Fibroblast of the conjunctiva (primary cell): ENCODE results near the gene MMP25.
"Not testable (repeated sequence)": the region's sequence is repeated elsewhere in the genome, so short reads cannot be mapped to it uniquely, and the experiment has no call there.

Experiments used
- DNase-seq: peaks from one replicate; pipeline ENCODE4 v3.0.0-alpha.2; 2010; ENCODE audit warnings: low read depth

Gene MMP25

DNA sequence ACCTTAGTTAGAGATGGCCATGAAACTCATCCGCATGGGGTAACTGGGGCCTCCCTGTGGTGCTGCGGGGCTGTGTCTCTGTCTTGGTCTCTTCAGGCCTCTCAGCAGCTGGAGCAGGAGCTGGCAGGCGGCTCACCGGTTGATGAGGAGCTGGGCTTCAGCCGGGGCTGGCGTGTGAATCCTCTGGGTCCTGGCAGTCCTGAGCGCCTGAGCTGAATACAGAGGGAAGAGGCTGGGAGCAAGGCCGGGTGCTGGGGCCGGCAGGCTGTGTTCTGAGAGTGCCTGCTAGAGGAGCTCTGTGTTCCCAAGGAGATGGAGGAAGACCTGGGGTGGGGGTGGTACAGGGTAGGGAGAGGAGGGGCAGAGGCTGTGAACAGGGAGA is 9.4 kb downstream of the MMP25 start:
- DNase-seq = not testable (repeated sequence)

DNA sequence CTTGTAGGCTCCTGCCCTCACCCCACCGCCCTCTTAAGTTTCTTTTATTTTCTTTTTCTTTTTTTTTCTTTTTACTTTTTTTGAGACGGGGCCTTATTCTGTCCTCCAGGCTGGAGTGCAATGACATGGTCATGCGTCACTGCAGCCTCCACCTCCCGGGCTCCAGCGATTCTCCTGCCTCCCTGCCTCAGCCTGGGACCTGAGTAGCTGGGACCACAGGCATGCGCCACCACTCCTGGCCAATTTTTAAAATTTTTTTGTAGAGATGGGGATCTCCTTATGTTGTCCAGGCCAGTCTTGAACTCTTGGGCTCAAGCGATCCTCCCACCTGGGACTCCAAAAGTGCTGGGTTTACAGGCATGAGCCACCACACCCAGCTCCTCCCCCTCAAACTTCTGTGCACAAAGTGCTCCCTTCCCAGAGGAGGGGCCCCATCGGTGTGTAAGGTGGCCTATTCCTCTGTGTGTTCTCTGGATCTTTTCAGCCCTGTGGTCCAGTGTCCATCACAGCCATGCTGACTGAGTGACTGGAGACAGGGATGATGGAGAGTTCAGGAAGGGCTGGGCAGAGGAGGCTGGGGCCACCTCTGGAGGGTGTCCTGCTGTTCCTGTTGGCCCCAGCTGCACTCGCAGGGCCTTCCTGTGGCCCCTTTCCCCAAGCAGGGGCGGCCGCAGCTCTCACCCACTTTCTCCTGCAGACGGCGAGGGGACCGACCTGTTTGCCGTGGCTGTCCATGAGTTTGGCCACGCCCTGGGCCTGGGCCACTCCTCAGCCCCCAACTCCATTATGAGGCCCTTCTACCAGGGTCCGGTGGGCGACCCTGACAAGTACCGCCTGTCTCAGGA is 10.2 kb downstream of the MMP25 start:
- no peak for DNase-seq

DNA sequence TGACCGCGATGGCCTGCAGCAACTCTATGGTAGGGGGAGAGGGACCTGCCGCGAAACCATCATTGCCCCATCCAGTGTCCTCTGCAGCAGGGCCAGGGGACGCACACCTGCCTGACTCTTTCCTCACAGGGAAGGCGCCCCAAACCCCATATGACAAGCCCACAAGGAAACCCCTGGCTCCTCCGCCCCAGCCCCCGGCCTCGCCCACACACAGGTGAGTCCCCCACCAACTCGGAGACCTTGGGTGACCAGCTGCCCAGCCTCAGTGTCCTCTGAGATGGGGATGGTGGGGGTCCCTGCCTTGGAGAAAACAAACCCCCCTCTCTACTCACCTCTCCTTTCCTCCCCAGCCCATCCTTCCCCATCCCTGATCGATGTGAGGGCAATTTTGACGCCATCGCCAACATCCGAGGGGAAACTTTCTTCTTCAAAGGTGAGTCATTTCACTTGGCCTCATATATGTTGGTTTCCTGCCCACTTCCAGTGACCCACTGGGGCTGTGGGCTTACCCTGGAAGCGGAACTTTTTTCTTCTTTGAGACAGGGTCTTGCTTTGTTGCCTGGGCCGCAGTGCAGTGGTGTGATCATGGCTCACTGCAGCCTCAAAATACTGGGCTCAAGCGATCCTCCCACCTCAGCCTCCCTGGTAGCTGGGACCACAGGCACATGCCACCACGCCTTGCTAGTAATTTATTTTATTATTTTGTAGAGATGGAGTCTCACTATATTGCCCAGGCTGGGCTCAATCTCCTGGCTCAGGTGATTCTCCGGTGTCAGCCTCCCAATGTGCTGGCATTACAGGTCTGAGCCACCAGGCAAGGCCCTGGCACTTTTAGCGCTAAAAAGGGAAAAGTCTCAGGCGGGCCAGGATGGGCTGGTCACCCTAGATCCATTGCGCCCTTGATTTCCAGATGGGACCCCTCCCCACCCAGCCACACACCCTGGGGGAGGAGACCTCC is 11.1 kb downstream of the MMP25 start:
- no peak for DNase-seq

GRCh38 chr16:3058139-3059030 is 12.0 kb downstream of the MMP25 start:
- no peak for DNase-seq

GRCh38 chr16:3059041-3059722 is 12.8 kb downstream of the MMP25 start:
- DNase-seq = peak; percentile 48

GRCh38 chr16:3059723-3060242 is 13.4 kb downstream of the MMP25 start:
- no peak for DNase-seq

- no peak for DNase-seq
Measured at GRCh38 chr16:3060339-3061127, 14.2 kb downstream of the MMP25 start.

DNA sequence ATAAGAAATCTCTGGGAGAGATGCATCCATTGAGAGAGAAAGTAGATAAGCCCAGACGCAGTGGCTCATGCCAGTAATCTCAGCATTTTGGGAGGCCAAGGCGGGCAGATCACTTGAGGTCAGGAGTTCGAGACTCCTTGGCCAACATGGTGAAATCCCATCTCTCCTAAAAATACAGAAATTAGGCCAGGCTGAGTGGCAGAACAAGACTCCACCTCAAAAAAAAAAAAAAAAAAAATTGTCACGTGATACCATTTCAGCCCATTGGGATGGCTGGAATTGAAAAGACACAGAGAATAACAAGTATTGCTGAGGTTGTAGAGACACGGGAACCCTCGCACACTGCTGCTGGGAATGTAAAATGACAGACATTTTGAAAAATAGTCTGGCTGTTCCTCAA is 16.2 kb downstream of the MMP25 start:
- DNase-seq = no peak

DNA sequence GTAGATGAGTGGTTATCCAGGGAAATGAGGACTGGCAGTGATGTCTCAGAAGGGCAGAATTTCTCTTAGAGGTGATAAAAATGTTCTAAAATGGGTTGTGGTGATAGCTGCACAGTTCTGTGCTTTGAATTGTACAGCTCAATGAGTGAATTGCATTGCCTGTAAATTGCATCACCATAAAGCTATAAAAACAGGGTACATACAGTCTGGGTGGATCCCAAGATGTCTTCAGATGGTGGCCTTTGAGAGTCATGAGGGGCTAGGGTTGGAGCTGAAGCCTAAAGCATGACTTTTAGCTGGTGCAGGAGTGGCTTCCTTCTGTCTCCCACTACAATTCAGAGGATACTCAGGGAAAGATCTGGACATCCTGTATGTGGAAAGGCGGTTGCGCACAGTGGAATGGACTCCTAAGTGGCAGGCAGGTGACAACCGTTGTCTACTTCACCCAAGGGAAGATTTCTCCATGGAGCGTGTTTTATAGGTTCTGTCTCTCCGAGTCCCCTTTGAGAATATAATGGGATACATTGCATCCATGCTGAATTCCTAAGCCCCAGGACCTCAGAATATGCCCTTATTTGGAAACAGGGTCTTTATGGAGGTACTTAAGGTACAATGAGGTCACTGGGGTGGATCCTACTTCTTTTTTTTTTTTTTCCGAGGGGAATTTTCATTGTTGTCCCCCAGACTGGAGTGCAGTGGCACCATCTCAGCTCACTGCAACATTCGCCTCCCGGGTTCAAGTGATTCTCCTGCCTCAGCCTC is 17.4 kb downstream of the MMP25 start:
- no peak for DNase-seq

DNA sequence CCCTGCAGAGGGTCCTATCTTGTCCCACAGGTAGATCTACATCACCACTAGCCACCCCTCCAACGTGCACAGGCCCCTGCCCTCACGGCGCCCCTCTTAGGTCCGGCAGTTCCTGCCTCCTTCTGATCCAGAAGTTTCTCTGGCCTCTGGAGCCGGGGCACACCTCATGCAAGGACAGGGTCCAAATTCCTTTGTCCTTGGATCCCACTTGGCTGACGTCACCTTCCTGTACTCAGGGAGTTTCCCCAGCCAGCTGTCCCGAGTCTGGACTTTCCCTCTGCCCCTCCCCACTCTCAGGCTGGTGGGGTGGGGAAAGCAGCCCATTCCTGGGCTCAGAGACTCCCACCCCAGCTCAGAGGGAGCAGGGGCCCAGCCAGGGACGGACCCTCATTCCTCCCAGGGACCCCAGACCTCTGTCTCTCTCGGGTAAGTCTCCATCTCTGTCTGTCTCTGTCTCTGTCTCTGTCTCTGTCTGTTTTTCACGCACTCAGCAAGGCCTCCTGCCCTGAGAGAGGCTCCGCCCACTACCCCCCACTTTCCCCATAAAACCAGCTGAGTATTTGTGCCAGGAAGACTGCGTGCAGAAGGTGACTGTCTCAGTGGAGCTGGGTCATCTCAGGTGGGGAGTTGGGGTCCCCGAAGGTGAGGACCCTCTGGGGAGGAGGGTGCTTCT is 18.8 kb downstream of the MMP25 start, which contains the start of gene IL32:
TSS of gene IL32 (plus strand) at position 572 of the 673 bp plus-strand sequence. CDS start 172 bp downstream, outside the sequence.
- DNase-seq = no peak

GRCh38 chr16:3065742-3066439 is 19.5 kb downstream of the MMP25 start:
- DNase-seq = no peak

DNA sequence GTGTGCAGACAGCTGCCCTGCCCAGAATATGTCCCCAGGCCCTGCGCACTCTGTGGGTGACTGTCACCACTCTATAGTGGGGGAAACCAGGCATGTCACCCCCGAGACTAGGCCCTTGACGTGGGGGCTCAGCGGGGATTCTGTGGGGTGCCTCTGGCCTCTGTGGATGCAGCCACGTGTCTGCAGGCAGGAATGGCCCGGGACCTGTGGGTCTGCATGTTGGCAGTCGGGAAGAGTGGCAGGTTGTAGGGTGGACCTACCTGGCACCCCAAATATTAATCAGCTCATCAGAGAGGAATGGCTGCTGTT is 20.0 kb downstream of the MMP25 start:
- no peak for DNase-seq

GRCh38 chr16:3068487-3068886 is 22.1 kb downstream of the MMP25 start:
- no peak for DNase-seq

GRCh38 chr16:3069146-3069545 is 22.8 kb downstream of the MMP25 start:
- DNase-seq = not testable (repeated sequence)

DNA sequence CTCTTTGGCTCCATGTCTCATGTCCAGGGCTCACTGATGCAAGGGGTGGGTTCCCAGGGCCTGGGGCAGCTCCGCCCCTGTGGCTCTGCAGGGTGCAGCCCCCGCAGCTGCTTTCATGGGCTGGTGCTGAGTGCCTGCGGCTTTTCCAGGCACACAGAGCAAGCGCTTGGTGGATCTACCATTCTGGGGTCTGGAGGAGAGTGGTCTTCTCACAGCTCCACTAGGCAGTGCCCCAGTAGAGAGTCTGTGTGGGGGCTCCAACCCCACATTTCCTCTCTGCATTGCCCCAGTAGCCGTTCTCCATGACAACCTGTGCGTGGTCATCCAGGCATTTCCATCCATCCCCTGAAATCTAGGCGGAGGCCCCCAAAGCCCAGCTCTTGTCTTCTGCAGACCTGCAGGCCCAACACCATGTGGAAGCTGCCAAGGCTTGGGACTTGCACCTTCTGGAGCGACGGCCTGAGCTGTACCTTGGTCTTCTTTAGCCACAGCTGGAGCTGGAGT is 24.3 kb downstream of the MMP25 start:
- DNase-seq = no peak

DNA sequence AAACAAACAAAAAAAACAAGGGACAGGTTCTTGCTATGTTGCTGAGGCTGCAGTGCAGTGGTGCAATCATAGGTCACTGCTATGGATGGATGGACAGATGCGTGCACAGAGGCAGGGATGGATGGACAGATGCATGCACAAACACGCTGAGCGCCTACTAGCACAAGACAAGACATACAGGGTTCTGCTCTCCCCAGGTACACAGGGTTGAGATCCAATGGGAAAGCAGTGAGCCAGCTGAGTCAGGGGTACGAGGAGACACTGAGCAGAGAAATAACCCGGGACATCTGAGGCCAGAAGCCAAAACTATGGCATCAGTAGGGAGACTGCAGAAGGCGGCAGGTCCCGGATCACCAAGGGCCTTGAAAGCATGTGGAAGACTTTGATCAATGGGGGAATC is 25.3 kb downstream of the MMP25 start:
- DNase-seq = no peak

DNA sequence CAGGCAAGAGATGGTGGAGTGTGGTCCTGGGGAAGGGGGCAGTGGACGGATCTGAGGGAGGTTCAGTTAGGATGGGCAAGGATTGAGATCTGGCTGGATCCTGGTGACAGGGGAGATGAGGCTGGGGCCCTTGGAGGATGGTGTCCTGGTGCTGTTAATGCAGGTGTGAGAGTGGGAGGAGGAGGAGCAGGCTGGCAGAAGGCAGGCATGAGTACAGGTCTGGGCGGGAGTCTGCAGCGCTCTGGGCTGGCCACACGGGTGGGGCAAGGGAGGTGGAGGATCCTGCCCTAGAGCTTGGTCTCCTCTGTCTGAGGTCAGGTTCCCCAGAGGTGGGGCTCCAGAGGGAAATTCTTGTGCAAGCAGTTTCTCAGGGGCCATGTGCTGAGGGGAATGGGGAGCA is 25.8 kb downstream of the MMP25 start:
- DNase-seq = not testable (repeated sequence)
